ENCODE data around the gene CXCL16. TPM values are rescaled to one million over a fixed set of nuclear protein-coding genes. Genes with fewer than 3 reads are reported as not detected.
A peak's percentile ranks its signal among the peaks of the same experiment; 100 is the strongest.

CXCL16 gene
- total RNA-seq, 4 donors from 2014 or later = 12.5 to 33.9 (median 18.8) TPM

- 69% methylated on average over 3 of the region's 3 CpGs for WGBS
- Histone ChIP-seq H3K27ac (no peak overlapping the region), H3K9me3 (no peaks in the 10 kb centered on the region), H3K4me1 (peaks cover 19% of the 10 kb centered on the region), H3K4me3 (no peak overlapping the region), H3K27me3 (no peaks in the 10 kb centered on the region), H3K36me3 (peaks cover 11% of the 10 kb centered on the region)
- no peak for DNase-seq (ENCODE audit: low spot score in 2 of 2)
- no peak for TF ChIP-seq POLR2AphosphoS5 (IDR thresholded peaks at IDR 0.05)
- TF ChIP-seq CTCF (IDR thresholded peaks at IDR 0.05) = no peak
- no peak for TF ChIP-seq POLR2A (IDR thresholded peaks at IDR 0.05)
- no peak for TF ChIP-seq EP300 (IDR thresholded peaks at IDR 0.05)
Measured at GRCh38 chr17:4712526-4712925, 27.2 kb downstream of the CXCL16 start.

GRCh38 chr17:4711661-4712181, 28.0 kb downstream of the CXCL16 start:
- no peak for DNase-seq (ENCODE audit: low spot score in 2 of 2)
- Histone ChIP-seq H3K27ac (peak overlapping the region; percentile 67), H3K27me3 (no peaks in the 10 kb centered on the region), H3K9me3 (no peaks in the 10 kb centered on the region), H3K36me3 (peaks cover 3% of the 10 kb centered on the region), H3K4me3 (peak overlapping the region; percentile 64), H3K4me1 (peaks cover 19% of the 10 kb centered on the region)
- TF ChIP-seq POLR2A (IDR thresholded peaks at IDR 0.05) = no peak
- TF ChIP-seq EP300 (IDR thresholded peaks at IDR 0.05) = no peak
- TF ChIP-seq POLR2AphosphoS5 (IDR thresholded peaks at IDR 0.05) = no peak
- no peak for TF ChIP-seq CTCF (IDR thresholded peaks at IDR 0.05)
- 53% methylated on average over 5 of the region's 6 CpGs for WGBS

GRCh38 chr17:4710693-4711634, 28.8 kb downstream of the CXCL16 start:
- TF ChIP-seq POLR2A (IDR thresholded peaks at IDR 0.05) (no peak), POLR2AphosphoS5 (IDR thresholded peaks at IDR 0.05) (no peak), EP300 (IDR thresholded peaks at IDR 0.05) (no peak), CTCF (IDR thresholded peaks at IDR 0.05) (no peak)
- Histone ChIP-seq H3K4me1 (peaks cover 19% of the 10 kb centered on the region), H3K27ac (peak overlapping the region; percentile 67), H3K27me3 (no peaks in the 10 kb centered on the region), H3K9me3 (no peaks in the 10 kb centered on the region), H3K36me3 (no peaks in the 10 kb centered on the region), H3K4me3 (peak overlapping the region; percentile 64)
- peak in 1 of 2 donors; percentile 81 for DNase-seq (ENCODE audit: low spot score in 2 of 2)
- WGBS = 11% methylated on average over 40 of the region's 57 CpGs

- H3K4me3 ChIP-seq = peak within 1 kb of the TSS; percentile 64
- WGBS = under 1% methylated on average over 55 of the region's 67 CpGs
- H3K4me1 ChIP-seq = peaks cover 19% of the 10 kb centered on the region
- no peaks in the 10 kb centered on the region for H3K36me3 ChIP-seq
- peak within 1 kb of the TSS; percentile 67 for H3K27ac ChIP-seq
- H3K27me3 ChIP-seq = no peaks in the 10 kb centered on the region
- peak; percentile 98 for DNase-seq (ENCODE audit: low spot score in 2 of 2)
- TF ChIP-seq CTCF (IDR thresholded peaks at IDR 0.05) (peak; percentile 51 to 61), POLR2A (IDR thresholded peaks at IDR 0.05) (no peak), EP300 (IDR thresholded peaks at IDR 0.05) (no peak)
- H3K9me3 ChIP-seq = no peaks in the 10 kb centered on the region
Measured at GRCh38 chr17:4709794-4710692, 29.7 kb downstream of the CXCL16 start, which contains the start of gene ARRB2. Gene ARRB2 (plus strand): TSS chr17:4710632. CDS start chr17:4710722, 90 bp downstream.

All from suprapubic skin (tissue), 4 donors.